ENCODE measurements around the gene MRS2.

Gene MRS2

DNA sequence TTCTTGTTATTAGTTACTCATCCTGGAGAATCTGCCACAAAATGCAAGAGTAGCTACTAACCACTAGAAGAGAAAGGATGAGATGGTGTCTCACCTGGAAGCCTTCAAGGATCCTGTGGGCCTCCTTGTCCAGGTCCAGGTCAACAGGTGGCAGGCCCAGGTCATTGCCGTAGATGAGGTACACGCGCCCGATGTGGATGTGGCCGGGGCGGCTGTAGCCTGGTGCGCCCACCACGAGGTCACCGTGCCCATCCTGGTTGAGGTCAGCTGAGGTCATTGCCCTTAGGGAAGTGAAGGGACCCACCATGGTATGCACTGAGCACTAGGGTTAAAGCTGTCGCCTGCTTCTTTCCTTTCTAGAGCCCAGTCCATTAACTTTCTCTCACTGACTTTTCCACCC, 51.2 kb downstream of the MRS2 start:
- TF ChIP-seq, protein P1, sequence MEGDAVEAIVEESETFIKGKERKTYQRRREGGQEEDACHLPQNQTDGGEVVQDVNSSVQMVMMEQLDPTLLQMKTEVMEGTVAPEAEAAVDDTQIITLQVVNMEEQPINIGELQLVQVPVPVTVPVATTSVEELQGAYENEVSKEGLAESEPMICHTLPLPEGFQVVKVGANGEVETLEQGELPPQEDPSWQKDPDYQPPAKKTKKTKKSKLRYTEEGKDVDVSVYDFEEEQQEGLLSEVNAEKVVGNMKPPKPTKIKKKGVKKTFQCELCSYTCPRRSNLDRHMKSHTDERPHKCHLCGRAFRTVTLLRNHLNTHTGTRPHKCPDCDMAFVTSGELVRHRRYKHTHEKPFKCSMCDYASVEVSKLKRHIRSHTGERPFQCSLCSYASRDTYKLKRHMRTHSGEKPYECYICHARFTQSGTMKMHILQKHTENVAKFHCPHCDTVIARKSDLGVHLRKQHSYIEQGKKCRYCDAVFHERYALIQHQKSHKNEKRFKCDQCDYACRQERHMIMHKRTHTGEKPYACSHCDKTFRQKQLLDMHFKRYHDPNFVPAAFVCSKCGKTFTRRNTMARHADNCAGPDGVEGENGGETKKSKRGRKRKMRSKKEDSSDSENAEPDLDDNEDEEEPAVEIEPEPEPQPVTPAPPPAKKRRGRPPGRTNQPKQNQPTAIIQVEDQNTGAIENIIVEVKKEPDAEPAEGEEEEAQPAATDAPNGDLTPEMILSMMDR (IDR thresholded peaks at IDR 0.05; ENCODE audit: borderline replicate concordance, control extremely low read depth, extremely low read depth, insufficient read depth, missing control alignments): no peak
- no peak for DNase-seq (ENCODE audit: low spot score)
- in situ Hi-C loops (cut with MboI; ENCODE audit: low sequenced_read_pairs, unreplicated experiment): no loop called here

DNA sequence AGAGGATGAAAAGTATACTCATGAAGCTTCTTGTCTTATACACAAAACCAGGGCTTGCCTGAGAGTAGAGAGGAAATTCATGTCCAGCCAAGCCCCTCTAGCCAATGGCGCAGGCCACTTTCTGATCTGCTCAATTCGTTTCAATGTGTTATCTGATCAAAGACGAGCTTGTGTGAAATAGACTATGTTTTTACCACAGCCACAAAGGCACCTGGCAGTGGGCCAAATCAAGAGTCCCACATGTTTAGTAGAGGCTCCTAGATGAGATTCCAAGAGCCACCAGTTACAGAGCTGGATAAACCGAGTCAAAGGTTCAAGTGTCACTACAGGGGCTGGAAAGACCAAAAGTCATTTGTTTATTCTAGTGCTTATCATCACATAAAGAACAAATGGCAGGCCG, 51.7 kb downstream of the MRS2 start:
- in situ Hi-C loops (cut with MboI; ENCODE audit: low sequenced_read_pairs, unreplicated experiment): no loop called here
- TF ChIP-seq, protein P1 (IDR thresholded peaks at IDR 0.05; ENCODE audit: borderline replicate concordance, control extremely low read depth, extremely low read depth, insufficient read depth, missing control alignments): no peak
- no peak for DNase-seq (ENCODE audit: low spot score)

DNA sequence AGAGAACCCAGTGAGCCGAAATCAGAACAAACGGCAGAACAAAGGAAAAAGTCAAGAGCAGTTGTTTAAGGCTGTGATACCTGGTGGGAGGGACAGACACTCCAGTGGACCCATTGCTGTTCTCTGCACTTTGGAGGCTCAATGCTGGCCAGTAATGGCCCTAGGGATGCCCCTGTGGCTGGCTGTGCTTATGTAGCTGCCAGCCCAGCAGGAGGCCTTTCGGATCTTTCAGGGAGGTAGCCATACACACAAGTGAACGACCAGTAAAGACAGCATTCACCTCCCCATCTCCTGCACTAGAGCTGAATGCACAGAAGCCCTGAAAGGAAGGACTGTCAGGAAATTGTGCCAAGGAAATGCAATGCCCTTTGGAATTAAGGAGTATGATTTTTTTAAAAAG, 52.3 kb downstream of the MRS2 start:
- in situ Hi-C loops (cut with MboI; ENCODE audit: low sequenced_read_pairs, unreplicated experiment): no loop called here
- TF ChIP-seq, protein P1 (IDR thresholded peaks at IDR 0.05; ENCODE audit: borderline replicate concordance, control extremely low read depth, extremely low read depth, insufficient read depth, missing control alignments): no peak
- DNase-seq (ENCODE audit: low spot score): no peak

DNA sequence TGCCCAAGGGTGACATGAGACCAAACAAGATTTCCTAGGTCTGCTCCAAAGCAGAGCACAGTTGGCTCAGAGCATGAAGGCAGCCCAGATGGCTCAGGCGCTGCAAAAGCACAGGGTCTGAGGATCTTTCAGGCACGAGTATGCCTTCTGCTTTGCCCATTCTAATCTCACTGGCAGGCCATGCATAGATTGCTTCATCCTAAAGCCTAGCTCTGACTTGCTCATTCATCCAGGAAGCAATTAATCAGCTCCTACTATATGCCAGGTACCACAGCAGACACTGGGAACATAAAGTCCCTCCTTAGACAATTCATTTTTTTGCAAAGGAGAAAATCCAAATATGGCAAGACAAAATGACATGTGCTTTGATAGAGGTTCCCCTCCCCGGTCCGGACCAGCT, 55.4 kb downstream of the MRS2 start:
- DNase-seq (ENCODE audit: low spot score): no peak
- TF ChIP-seq, protein P1 (IDR thresholded peaks at IDR 0.05; ENCODE audit: borderline replicate concordance, control extremely low read depth, extremely low read depth, insufficient read depth, missing control alignments): no peak
- in situ Hi-C loops (cut with MboI; ENCODE audit: low sequenced_read_pairs, unreplicated experiment): no loop called here

DNA sequence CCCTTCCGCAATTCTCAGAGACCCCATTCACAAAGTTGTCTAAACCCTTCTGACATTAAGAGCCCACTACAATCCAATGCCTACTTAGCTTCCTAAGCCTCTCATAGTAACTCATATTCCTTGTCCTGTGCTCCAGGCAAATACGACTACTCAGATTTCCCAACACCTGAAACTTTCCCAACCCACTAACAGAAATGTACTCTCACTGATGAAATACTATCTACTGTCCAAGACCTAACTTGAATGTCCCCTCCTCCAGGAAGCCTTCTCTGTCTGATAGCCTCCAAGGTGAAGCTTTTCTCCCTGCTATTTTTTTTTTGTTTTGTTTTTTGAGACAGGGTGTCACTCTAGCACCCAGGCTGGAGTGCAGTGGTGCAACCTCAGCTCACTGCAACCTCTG, 56.2 kb downstream of the MRS2 start:
- in situ Hi-C loops (cut with MboI; ENCODE audit: low sequenced_read_pairs, unreplicated experiment): no loop called here
- DNase-seq (ENCODE audit: low spot score): no peak
- TF ChIP-seq, protein P1 (IDR thresholded peaks at IDR 0.05; ENCODE audit: borderline replicate concordance, control extremely low read depth, extremely low read depth, insufficient read depth, missing control alignments): no peak

DNA sequence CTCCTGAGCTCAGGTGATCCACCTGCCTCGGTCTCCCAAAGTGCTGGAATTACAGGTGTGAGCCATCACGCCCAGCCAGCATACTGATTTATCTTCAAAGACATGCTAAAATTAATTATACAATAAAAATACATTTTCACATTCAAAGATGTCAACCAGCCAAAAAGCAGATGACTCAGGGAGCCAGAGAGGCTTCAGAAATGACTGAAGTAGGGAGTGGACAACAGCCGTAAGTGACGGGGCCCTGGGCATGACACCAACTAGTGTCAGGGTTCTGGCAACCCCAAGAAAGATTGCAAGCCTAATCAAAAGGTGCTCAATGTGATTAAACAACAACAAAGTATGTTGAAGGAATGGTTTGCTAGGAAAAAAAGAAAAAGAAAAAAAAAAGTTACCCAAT, 58.2 kb downstream of the MRS2 start:
- DNase-seq (ENCODE audit: low spot score): no peak
- TF ChIP-seq, protein P1 (IDR thresholded peaks at IDR 0.05; ENCODE audit: borderline replicate concordance, control extremely low read depth, extremely low read depth, insufficient read depth, missing control alignments): no peak
- in situ Hi-C loops (cut with MboI; ENCODE audit: low sequenced_read_pairs, unreplicated experiment): no loop called here
